ENCODE measurements around the gene STT3A.

Gene STT3A

GRCh38 chr11:125649465-125650166, 57.0 kb downstream of the STT3A start:
- no peak for DNase-seq (ENCODE audit: low spot score)
- FAIRE-seq = no peak

- no peak for DNase-seq (ENCODE audit: low spot score)
- no peak for FAIRE-seq
These were observed 70.0 kb downstream of the STT3A start for GRCh38 chr11:125662689-125663088.

DNA sequence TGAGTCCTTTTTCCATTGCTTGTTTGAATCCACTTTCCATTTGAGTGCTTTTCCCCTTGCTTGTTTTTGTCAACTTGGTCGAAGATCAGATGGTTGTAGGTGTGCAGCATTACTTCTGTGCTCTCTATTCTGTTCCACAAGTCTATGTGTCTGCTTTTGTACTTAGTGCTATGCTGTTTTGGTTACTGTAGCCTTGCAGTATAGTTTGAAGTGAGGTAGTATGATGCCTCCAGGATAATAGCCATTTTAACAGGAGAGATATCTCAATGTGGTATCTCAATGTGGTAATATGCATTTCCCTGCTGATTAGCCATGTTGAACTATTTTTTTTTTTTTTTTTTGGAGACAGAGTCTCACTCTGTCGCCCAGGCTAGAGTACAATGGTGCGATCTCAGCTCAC, 71.3 kb downstream of the STT3A start:
- FAIRE-seq = no peak

GRCh38 chr11:125667151-125667550, 74.5 kb downstream of the STT3A start:
- no peak for DNase-seq (ENCODE audit: low spot score)
- no peak for FAIRE-seq

More for the DNA sequence above, 71.3 kb downstream of the STT3A start:
- DNase-seq (ENCODE audit: low spot score) = no peak

- FAIRE-seq (no peak), DNase-seq (ENCODE audit: low spot score) (no peak)
These were observed 77.5 kb downstream of the STT3A start for GRCh38 chr11:125670172-125670571.

DNA sequence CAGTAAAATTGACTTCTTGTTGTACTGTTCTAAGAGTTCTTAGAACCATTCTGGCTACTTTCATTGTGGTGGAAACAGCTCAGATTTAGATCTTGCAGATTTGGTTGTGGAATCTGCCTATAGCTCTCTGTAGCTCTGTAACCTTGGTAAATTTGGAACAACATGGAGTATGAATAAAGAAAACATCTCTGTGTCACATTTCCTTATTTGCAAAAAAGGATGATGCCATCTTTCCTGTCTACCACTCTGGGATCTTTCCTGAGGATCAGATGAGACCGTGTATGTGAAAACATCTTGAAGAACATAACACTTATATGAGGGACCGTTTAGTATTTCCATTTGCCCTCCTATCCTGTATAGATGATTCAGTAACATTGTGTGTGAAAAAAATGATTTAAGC, 78.9 kb downstream of the STT3A start:
- DNase-seq (ENCODE audit: low spot score) = no peak
- FAIRE-seq = no peak
